SH-SY5Y (cell line): ENCODE results near the gene RREB1.

Experiments used
- GATA2 ChIP-seq: IDR thresholded peaks from 2 replicates; pipeline ENCODE4 v1.6.1; 2011; ENCODE audit warnings: mild to moderate bottlenecking, low read depth, low read length
- GATA3 ChIP-seq: IDR thresholded peaks from 2 replicates; pipeline ENCODE4 v1.6.1; 2011; ENCODE audit warnings: low read depth, mild to moderate bottlenecking, low read length, moderate library complexity

DNA sequence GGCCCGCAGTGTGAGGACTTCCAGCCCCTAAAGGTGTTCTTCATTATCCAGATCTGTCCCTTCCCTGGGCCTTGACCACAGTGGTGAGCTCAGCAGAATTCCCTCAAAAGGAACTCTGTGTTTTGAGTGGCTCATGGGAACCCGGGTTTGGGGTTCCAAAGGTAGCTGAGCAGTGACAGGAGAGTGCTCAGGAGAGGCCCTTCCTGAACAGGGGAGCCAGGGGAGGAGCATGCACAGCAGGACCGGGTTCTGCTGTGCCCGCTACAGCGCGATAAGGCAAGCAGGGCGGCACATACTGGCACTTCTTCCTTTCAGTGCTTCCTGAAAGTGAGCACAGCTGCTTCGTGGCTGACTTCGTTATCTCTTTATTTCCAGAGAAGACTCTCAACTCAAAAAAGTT, 117.0 kb downstream of the RREB1 start:
- no peak for TF ChIP-seq GATA2
- no peak for TF ChIP-seq GATA3
